A172 (cell line): Measurements from ENCODE around the gene SLC6A4. TPM values are rescaled to one million over a fixed set of nuclear protein-coding genes. Genes with fewer than 3 reads are reported as not detected.
"Not testable (repeated sequence)": the region's sequence is repeated elsewhere in the genome, so short reads cannot be mapped to it uniquely, and the experiment has no call there.

Experiments used
- DNase-seq: peaks from one replicate; pipeline ENCODE4 v3.0.0-alpha.2; 2015; ENCODE audit warnings: low spot score
- total RNA-seq: library from RNA; depleted of rRNA; stranded (reverse); fragments of >200 nt; shearing (Covaris generic); gene quantifications from 2 replicates; pipeline ENCODE4 v1.2.3, GENCODE V29; 2014

Gene SLC6A4
- total RNA-seq, 1 experiment from 2014 or later = 0.07 TPM

DNA sequence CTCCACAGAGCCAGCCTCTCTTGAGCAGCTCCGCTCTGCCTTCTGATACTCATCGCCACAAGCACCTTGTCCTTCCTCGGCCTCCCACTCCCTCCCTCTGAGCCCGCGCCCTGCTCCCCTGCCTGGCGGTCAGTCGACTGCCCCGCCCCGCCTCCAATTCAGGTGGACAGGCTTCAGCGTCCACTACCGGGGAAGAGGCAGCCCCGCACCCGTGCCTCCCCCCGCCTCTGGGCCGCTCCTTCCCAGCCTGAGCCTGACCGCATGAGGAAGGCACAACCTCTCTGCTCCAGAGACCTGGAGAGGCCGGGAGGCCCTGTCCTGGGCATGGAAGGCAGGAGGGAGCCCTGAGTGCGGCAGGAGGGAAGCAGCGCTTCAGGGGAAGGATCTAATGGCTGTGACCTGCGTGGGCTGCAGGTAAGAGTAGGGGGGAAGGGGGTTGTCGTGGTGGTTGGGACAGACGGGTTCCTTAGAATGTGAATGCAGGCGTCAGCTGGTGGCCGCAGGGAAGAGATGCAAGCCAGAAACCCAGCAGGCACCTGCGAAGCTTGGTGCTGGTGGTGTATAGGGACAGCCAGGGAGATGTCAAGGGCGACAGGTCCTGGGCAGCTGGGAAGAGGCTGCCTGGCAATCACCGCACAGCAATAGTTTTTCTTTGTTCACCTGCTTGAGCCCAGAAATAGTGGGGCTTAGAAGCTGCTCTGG, 3.0 kb upstream of the SLC6A4 start:
- DNase-seq = no peak

DNA sequence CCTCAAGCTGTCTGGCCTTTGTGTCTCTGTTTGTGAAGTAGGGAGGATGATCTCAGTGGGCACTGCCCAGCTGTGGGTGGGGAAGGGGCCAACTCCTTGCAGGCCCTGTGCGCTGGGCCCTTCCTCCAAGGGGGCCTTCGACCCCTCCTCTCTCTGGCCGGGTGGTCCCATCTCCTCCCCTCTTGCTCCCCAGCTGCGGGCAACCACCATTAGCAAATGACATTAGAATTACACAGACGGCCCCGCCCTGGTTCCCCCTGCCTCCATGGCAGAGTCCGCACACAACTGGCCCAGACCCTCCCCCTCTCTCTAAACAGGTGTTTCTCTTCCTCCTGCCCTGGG, 2.5 kb upstream of the SLC6A4 start:
- DNase-seq = no peak

DNA sequence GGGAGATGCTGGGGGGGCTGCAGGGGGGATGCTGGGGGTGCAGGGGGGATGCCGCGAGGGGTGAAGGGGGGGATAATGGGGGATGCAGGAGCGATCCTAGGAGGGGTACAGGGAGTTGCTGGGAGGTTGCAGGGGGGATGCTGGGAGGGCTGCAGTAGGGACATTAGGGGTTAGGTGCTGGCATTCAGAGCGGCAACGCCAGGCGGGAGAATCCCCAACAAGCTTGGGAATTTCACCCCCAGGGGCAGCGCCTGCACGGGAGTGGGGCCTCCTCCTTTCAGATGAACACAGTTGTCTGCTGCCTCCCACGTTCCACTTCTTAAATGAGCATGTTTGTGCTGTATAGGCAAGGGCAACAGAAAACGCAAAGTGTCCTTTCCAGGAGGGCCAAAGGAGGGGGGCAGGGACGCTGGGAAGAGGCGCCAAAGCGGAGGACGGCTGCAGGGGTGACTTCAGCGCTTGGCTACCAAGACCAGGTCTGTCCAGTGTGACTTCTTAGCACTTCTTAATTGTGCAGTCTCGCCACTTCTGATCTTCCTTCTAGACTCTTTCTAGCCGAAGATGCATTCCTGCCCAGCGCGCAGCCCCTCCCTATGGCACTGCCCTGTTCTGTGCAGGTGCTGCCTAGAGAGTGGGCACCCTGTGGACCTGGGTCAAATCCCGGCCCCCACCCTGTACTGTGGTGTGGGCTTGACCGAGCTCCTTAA, 2.0 kb upstream of the SLC6A4 start:
- DNase-seq = no peak

DNA sequence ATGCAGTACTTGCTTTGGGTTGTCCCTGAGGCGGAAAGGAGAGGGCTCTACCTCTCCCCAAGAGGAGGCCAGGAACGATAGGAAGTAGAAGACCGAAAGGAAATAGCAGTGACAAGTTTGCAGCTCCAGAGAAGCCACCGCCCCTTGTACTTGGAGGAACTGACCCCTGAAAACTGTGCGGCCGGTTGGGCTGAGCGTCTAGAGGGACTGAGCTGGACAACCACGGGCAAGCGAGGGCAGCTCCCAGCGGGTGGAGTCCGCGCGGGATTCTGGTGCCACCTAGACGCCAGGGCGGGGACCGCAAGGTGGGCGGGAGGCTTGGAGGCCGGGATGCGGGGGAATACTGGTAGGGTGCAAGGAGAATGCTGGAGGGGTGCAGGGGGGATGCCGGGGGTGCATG, 1.3 kb upstream of the SLC6A4 start:
- no peak for DNase-seq

DNA sequence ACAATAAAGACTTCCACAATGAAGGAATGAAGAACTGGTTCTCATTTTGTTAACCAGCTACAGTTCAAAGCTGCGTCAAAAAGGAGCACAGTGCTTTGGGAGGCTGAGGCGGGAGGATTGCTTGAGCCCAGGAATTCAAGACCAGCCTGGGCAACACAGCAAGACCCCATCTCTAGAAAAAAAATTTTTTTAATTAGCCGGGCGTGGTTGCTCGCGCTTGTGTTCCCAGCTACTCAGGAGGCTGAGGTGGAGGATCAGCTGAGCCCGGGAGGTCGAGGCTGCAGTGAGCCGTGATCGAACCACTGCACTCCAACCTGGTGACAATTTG, 764 bp upstream of the SLC6A4 start:
- DNase-seq = no peak

DNA sequence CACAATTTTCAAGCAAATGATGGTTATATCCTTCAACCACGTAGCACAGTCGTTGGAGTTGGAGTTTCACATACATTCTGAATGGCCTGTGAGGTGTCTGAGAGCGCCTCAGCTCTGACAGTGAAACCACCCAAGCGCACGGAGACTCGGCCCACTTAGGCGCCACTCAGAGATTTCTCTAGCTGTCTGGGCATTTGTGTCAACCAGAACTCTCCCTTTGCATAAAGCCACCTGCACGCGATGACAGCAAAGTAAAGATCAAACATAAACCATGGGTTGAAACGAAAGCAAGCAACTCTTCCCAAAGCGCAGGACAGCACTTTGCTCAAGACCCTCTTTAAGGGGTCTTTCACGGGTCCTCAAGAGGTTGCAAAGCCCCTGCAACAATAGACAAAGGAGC, 533 bp downstream of the SLC6A4 start:
- no peak for DNase-seq

DNA sequence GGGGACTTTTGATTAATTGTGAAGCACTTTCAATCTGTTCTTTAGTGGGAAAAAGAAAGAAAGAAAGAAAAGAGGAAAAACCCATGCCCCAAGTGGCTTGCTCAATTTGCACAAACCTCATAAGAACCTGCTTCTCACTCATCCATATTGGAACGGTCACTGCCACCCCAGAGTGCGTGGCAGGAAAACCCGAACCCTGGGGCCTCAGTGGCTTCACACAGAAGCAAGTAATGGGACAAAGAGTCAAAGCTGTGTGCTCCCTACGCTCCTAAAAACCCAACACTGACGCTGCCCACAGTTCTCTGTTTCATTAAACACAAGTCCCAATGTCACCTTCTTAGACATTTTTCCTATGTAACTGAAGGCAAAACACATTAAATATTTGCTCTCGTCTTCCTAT, 1.2 kb downstream of the SLC6A4 start:
- no peak for DNase-seq

DNA sequence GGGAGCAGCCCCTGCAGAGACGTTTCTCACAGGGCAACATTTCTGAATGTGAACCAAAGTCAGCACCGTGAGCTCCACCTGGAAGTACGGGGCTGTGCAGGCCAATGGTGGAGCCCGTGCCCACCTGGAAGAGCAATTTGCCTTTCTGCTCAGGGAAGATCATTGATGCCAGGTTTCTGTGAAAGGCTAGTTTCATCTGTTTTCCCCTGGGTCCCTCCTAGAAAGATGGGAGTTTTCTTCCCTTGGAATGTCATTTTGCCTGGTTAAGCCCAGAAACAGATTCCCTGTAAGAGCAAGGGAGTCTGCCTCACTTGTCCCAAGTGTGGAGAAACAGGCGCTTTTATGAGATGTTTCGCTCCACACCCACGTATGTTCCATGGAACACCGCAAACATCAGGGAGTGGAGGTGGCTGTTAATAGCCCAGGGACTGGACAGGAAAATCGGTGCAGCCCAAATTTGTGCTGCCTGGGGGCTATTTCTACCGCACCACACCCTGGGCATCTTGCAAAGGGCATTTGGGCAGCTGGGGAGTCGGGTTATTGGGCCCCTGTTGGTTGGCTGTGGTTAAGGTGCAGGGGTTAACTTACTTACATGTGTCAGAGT, 2.6 kb downstream of the SLC6A4 start:
- DNase-seq = no peak

DNA sequence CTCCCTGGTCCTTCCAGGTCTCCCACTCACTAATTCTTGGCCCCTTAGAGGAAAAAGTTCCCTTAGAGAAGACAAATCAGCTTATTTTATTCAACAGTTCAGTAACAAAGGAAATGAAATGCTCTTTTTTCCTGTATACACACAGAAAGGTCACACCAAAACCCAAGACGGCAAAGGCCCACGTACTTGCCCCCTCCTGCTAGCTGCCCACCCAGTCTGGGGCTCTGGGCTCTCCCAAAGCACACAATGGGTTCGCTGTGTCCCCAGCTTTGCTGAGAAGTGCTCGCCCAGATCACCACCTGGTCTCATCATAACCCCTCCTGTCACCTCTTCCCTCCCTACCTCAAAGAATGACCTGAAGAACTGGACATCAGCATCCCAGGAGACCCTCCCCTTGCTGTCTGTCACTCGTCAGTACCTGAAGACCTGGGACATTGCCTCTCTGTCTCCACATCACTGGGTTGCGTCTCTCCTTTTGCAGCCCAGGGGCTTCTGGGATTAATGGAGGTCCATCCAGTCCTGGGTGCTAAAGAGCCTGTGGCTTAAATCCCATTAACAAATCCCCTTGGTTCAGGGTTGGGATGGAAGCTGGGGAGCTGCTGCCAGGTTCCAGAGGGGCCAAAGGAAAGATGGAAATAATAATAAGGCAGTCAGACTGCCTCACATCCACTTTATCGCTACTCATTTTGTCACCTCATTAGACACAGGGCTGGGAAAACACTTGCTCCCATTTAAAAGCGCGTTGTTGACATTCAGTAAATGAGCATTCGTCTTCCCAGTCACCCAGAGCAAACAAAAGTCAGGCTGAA, 3.3 kb downstream of the SLC6A4 start:
- no peak for DNase-seq

DNA sequence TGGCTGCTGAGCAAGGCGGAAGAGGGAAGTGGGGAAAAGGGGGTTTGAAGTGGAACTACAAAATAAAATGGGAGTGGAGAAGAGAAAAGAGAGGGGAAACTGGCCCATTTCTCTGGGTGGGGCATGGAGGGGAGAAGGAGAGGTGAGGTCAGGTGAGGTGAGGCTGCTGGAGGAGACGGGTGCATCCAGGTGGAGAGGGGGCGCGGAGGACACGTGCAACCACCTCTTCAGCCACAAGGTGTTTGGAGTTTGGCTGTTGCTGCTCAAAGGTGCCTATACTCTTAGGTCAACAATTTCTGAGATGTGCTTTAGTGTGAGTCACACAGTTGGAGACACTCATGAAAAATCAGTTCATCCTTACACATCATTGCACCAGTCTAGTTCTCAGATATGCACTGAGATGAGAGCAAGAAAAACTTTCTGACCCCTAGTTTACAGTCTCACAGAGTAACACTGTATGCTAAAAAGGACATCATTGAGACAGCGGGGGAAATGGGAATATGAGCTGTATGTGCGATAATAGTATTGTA, 4.8 kb downstream of the SLC6A4 start:
- DNase-seq = no peak

DNA sequence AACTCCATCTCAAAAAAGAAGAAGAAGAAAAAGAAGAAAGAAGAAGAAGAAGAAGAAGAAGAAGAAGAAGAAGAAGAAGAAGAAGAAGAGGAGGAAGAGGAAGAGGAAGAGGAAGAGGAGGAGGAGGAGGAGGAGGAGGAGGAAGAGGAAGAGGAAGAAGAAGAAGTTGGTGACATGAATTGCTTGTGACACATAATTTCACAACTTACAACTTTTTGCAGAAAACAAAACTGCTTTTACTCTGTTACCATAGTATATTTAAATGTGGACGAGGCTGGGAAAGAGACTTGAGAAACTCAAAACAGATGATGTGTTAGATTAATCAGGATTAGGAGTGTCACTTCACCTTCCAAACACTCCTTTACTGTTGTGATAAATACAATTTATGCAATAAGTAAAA, 5.5 kb downstream of the SLC6A4 start:
- DNase-seq = not testable (repeated sequence)

DNA sequence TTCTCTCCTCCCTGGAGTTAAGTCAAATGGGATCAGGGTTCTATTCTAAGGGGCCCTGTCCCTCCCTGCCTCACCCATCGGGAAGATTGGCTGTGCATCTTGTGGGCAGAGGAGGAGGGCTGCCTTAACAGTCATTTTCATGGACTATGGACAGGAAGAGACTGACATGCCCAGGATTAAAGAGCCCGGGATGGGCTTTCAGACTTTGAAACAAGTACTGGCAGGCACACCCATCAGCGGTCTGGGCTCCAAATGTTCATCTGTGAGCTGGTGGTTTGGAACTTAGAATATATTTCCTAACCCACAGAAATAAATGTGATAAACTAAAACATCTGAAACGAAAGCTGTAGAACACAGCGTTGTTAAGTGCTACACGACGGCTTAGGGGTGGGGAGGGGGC, 6.5 kb downstream of the SLC6A4 start:
- no peak for DNase-seq

DNA sequence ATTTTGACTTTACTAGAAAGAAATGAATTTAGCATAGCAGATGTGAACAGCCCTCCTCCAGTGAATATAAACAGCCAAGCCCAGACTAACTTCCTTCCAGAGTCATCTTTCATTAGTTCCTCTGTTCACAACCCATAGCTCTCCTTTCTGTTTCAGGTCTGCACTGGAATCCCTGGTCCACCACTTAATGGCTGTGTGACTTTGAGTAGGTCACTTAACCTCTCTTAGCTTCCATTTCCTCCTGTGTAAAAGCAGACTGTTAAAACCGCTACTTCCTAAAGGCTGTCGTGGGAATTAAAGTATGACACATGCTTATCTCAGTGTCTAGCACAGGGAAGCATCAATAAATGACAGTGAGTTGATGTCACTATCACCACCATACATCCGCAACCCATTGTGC, 7.5 kb downstream of the SLC6A4 start:
- DNase-seq = no peak

DNA sequence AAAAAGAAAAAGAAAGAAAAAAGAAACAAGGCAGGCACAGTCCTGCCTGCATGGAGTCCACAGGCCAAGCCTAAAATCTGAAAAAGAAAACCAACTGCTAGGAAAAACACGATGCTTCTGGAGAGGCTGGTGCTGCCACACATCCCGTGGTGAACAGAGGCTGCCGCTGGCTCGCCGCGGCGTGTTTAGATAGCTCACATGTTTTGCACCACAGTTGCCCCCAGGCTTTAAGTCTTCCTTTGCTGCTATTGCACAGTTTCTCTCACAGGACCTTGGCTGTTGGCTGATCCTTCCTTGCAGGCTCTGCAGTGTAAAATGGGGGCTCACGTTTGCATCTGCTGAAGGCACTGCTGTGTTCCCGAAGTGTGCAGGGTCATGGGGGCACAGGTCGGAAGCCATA, 8.6 kb downstream of the SLC6A4 start:
- no peak for DNase-seq

DNA sequence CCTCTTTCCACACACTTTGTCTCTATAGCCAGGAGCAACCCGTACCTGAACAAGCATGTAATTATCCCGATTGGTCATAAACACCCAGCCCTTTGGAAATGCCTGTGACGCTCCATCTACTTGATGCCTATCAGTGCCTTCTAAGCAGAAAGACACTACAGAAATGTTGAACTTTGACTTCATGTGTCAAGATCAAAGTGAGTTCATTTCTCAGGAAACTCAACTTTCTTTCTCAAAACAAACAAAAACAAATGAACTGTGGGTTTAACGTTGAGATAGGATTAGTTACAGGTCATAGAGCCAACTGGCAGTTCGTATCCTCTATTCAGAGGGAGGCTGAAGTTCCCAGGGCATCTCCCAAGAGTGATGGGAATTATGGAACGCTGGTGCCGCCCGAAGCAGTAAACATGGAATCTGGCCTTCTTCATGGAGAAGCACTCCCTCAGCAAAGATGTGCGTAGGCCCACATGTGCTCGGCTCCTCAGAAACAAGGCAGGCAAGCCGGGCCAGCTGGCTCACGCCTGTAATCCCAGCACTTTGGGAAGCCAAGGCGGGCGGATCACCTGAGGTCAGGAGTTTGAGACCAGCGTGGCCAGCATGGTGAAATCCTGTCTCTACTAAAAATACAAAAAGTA, 9.5 kb downstream of the SLC6A4 start:
- DNase-seq = no peak

DNA sequence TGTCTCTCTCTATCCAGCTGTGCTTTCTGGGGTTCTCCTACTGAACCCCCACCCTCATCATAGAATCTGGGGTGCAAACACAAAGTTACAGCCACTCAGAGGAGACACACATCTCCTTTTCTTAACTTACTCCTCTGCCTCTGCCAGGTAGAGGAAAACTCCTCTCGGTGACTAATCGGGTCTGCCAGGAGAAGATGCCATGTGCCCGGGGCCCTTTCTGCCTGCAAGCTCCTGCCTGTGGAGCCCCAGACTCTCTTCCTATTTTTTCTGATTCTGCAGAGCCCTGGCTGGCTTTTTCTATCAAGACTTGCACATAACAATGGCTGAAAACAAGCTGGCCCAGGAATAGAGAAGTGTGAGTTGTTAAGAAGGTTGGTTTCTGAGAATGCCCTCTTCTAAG, 10.4 kb downstream of the SLC6A4 start:
- DNase-seq = no peak

DNA sequence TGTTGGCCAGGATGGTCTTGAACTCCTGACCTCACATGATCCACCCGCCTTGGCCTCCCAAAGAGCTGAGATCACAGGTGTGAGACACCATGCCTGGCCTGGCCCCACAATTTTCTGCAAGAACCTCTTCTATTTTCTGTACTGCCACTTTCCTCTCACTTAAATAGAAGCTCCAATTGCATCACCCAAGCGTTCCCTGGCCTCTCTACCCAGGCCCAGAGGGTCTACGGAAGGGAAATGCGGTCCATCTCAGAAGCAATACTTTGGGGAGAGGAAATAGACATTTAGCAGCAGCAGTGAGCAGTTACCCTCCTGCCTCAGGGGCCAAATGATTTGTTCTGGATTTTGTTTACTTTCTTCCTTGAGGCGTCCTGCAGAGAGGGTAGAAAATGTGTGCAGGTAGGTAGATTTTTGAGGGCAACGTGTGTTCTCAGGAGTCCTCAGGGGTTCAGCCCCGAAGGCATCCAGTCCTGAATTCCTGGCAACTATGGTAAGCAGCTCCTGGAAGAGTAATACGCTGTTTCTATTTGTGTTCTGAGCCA, 11.0 kb downstream of the SLC6A4 start:
- DNase-seq = no peak

DNA sequence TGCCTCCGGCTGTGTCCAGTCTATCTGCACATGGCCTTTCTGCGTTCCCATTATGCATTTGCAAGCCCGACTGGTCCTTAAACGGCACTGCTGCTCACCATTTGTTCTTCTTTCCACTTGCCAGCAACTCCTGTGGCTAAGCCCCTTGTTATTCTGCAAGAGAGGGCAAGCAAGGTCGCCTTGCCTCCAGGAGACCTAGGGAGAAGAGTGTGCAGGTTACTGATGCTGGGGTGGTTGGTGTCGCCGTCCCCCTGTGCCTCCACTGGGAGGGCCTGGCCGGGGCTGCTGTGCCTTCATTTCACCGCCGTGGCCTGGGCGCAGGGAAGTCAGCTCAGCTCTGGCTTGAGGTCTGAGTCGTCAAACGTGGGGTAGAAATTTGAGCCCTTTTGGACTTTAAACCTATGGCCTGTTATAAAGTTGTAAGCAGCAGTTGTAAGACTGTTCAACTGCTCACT, 12.7 kb downstream of the SLC6A4 start:
- DNase-seq = no peak

DNA sequence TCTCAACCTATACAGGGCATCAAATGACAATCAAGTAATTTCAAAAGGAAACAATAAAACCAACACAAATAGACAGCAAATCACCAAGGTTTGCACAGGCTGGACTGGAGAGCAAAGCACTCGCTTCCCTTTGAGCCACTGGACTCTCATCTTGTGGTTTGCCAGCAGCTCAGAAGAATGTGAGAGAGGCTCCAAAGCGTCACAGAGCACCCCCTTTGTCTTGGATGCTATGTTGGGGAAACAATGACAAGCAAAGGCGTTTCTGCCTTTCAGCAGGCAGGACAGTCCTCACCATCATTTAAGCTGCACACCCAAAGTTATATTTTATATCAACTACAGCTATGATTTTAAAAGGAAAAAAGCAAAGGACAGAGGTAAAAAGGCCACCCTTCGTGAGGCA, 13.2 kb downstream of the SLC6A4 start:
- DNase-seq = no peak

DNA sequence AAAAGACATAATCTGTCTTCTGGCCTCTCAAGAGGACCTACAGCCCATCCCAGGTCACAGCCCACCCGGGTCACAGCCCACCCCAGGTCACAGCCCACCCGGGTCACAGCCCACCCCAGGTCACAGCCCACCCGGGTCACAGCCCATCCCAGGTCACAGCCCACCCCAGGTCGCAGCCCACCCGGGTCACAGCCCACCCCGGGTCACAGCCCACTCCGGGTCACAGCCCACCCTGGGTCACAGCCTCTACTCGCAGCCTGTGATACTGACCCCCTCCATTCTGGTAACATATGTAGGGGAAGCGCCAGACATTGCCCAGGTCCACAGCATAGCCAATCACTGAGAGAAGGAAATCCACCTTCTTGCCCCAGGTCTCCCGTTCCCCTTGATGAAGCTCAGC, 14.2 kb downstream of the SLC6A4 start:
- no peak for DNase-seq

DNA sequence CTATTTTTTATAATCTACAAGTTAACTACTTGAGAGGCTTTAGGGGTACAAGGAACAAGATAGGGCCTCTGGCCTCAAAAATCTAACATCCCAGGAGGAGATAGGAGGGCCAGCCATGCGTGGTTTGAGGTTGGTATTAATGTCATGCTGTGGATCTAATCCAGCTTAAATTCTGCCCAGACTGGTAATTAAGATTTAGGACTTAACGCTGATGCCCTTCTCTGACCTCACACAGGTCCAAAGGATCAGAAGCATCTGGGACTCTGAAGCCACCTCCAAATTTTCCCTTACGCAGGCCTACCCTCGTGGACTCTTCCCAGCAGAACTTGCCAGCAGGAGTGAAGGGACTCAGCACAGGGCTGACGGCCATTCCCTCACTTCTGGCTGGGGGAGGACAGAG, 15.1 kb downstream of the SLC6A4 start:
- no peak for DNase-seq

DNA sequence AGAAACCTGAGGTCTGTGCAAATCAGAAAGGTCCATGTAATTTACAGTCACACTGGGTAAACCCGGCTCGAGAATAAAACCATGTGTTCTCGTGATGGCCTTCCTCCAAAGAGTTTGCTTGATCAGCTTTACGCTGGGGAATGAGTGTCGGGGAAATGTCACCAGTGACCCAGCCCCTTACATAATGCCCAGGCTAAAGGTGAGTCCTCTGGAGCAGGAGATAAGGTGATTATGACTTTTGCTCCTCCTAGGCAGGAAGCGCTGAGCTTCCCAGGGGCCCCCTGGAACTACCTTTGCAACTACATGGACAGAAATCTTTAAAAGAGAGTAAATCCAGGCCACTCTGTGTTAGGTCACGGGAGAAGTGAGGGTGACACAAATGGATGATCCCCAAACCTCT, 15.7 kb downstream of the SLC6A4 start:
- no peak for DNase-seq
